ENCODE measurements around the gene OR2Z1.

Gene OR2Z1

DNA sequence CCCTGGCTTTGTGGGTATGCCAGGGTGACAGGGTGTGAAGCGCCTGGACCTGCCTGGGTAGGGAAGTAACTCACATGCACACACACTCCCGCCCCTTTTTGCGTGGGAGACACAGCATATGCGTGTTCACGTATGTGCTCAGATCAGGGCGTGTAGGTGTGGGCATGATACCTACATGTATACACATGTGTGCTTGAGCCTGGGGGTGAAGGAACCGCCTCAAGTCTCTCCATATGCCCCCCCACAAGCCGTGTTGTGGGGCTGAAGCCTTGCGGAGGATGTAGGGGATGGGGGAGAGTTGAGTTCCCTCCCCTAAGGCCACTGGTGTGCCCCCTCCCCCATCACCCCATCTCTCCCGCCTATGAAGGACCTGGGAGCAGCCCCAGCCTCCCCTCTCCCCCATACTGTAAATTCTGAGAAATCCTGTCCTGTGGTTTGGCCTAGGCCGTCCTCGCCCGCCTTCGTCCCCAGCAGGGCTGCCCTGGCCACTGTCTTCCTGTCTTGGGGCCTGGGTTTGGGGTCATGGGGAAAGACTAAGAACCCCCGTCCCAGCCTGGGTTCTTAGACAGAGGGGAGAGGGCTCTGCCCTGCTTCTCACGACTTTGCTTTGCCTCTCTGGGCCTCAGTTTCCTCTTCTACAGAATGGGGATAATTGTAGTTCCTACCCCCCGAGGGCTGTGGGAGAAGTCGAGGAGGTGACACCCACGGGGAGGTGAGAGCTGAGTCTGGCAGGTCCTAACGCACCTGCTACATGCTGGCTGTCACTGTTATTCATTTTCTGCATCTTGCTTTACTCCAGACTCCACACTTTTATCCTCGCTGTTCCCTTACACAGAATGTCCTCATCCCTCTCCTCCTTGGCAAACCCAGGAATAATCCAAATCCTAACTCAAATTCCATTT is 37.2 kb upstream of the OR2Z1 start:
- H3K36me3 ChIP-seq (ENCODE audit: control insufficient read depth, insufficient read depth, low read length): no peaks in the 10 kb centered on the region
- H3K79me2 ChIP-seq: no peaks in the 10 kb centered on the region
- TF ChIP-seq CTCF (IDR thresholded peaks at IDR 0.05): no peak
- no peak overlapping the region for H3K9ac ChIP-seq
- H3K27me3 ChIP-seq (ENCODE audit: control insufficient read depth, insufficient read depth, low read length): no peaks in the 10 kb centered on the region
- H2AFZ ChIP-seq: no peak overlapping the region
- H3K4me1 ChIP-seq: no peaks in the 10 kb centered on the region
- H3K4me3 ChIP-seq (ENCODE audit: low read depth, low read length): no peak overlapping the region
- no peak overlapping the region for H3K4me2 ChIP-seq (ENCODE audit: low read length)
- no peaks in the 10 kb centered on the region for H3K9me3 ChIP-seq (ENCODE audit: control insufficient read depth, low read length)
- H3K27ac ChIP-seq: no peak overlapping the region

GRCh38 chr19:8686549-8686948 is 34.9 kb upstream of the OR2Z1 start:
- Histone ChIP-seq H3K9ac (no peak overlapping the region), H3K79me2 (no peaks in the 10 kb centered on the region), H3K9me3 (ENCODE audit: control insufficient read depth, low read length) (no peaks in the 10 kb centered on the region), H3K27me3 (ENCODE audit: control insufficient read depth, insufficient read depth, low read length) (no peaks in the 10 kb centered on the region), H3K36me3 (ENCODE audit: control insufficient read depth, insufficient read depth, low read length) (no peaks in the 10 kb centered on the region), H3K27ac (no peak overlapping the region), H2AFZ (no peak overlapping the region), H3K4me1 (no peaks in the 10 kb centered on the region), H3K4me2 (ENCODE audit: low read length) (no peak overlapping the region), H3K4me3 (ENCODE audit: low read depth, low read length) (no peak overlapping the region)
- no peak for TF ChIP-seq CTCF (IDR thresholded peaks at IDR 0.05)

GRCh38 chr19:8688930-8689329 is 32.5 kb upstream of the OR2Z1 start:
- no peak overlapping the region for H2AFZ ChIP-seq
- no peak overlapping the region for H3K9ac ChIP-seq
- no peak overlapping the region for H3K4me2 ChIP-seq (ENCODE audit: low read length)
- H3K27me3 ChIP-seq (ENCODE audit: control insufficient read depth, insufficient read depth, low read length): no peaks in the 10 kb centered on the region
- no peak overlapping the region for H3K27ac ChIP-seq
- no peak overlapping the region for H3K4me3 ChIP-seq (ENCODE audit: low read depth, low read length)
- no peaks in the 10 kb centered on the region for H3K79me2 ChIP-seq
- H3K4me1 ChIP-seq: no peaks in the 10 kb centered on the region
- TF ChIP-seq CTCF (IDR thresholded peaks at IDR 0.05): no peak
- H3K9me3 ChIP-seq (ENCODE audit: control insufficient read depth, low read length): no peaks in the 10 kb centered on the region
- no peaks in the 10 kb centered on the region for H3K36me3 ChIP-seq (ENCODE audit: control insufficient read depth, insufficient read depth, low read length)

- H3K36me3 ChIP-seq (ENCODE audit: control insufficient read depth, insufficient read depth, low read length): no peaks in the 10 kb centered on the region
- H3K9me3 ChIP-seq (ENCODE audit: control insufficient read depth, low read length): no peaks in the 10 kb centered on the region
- H3K4me1 ChIP-seq: no peaks in the 10 kb centered on the region
- H3K27ac ChIP-seq: no peak overlapping the region
- no peak overlapping the region for H3K9ac ChIP-seq
- H2AFZ ChIP-seq: no peak overlapping the region
- no peak overlapping the region for H3K4me3 ChIP-seq (ENCODE audit: low read depth, low read length)
- no peak for TF ChIP-seq CTCF (IDR thresholded peaks at IDR 0.05)
- no peaks in the 10 kb centered on the region for H3K27me3 ChIP-seq (ENCODE audit: control insufficient read depth, insufficient read depth, low read length)
- H3K79me2 ChIP-seq: no peaks in the 10 kb centered on the region
- H3K4me2 ChIP-seq (ENCODE audit: low read length): no peak overlapping the region
Measured at GRCh38 chr19:8690753-8691539, 30.5 kb upstream of the OR2Z1 start.
